C4-2B (cell line): Measurements from ENCODE around the gene NEDD4L.

Source experiments
- ZFX ChIP-seq: fragments of 450-650 bp; IDR thresholded peaks from 2 replicates; pipeline ENCODE4 v1.6.1; 2017
- TF ChIP-seq, protein P1 (sequence below): fragments of 450-650 bp; conservative IDR thresholded peaks from 2 replicates; pipeline ENCODE4 v1.5.1; 2017; ENCODE audit warnings: mild to moderate bottlenecking

GRCh38 chr18:58026395-58026794 lies 17.6 kb upstream of the NEDD4L start:
- TF ChIP-seq, protein P1, sequence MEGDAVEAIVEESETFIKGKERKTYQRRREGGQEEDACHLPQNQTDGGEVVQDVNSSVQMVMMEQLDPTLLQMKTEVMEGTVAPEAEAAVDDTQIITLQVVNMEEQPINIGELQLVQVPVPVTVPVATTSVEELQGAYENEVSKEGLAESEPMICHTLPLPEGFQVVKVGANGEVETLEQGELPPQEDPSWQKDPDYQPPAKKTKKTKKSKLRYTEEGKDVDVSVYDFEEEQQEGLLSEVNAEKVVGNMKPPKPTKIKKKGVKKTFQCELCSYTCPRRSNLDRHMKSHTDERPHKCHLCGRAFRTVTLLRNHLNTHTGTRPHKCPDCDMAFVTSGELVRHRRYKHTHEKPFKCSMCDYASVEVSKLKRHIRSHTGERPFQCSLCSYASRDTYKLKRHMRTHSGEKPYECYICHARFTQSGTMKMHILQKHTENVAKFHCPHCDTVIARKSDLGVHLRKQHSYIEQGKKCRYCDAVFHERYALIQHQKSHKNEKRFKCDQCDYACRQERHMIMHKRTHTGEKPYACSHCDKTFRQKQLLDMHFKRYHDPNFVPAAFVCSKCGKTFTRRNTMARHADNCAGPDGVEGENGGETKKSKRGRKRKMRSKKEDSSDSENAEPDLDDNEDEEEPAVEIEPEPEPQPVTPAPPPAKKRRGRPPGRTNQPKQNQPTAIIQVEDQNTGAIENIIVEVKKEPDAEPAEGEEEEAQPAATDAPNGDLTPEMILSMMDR: no peak
- TF ChIP-seq ZFX: no peak
